ENCODE measurements around the gene CDH6. TPM values are rescaled to one million over a fixed set of nuclear protein-coding genes. Genes with fewer than 3 reads are reported as not detected.

Gene CDH6
- not detected for polyA plus RNA-seq

DNA sequence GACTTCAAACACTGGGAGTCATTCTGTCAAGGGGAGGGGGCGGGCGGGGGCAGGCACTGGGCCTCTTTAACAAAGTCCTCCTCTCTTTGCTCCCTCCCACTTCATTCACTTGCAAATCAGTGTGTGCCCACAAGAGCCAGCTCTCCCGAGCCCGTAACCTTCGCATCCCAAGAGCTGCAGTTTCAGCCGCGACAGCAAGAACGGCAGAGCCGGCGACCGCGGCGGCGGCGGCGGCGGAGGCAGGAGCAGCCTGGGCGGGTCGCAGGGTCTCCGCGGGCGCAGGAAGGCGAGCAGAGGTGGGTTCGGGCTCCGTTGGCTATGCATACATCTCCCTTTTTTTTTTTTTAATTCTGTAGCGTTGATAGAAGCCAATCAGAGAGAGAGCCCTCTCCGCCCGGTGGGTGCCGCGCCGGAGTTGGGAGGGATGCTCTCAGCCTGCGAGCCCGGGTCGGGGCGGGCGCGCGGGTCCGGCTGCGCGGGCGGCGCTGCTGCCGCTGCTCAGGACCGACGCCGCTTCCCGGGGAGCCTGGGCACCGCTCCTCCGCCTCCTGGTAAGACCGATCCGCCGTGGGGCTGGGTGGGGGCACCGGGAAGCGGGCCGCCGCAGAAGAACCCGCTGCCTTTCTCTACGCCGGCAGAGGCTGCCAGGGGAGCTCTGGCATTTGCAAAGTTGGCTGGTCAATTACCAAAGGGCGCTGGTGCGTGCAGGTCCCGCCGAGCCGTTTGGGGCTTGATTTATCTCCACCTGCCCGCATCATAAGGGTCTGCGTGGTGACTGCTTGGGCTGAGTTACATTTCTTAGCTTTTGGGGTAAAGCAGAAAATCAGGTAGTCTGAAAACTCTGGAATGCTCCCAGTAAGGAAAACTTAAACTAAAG lies at the start of gene CDH6:
CDH6 (plus strand) TSS at position 96 of the 877 bp plus-strand sequence. CDS start 73,788 bp downstream, outside the sequence.
- peaks cover 12 to 17% (median 14%) of the 10 kb centered on the region in 3 donors for H3K27me3 Mint-ChIP-seq (ENCODE audit: low read depth in 3 of 3)
- H3K4me1 Mint-ChIP-seq, result peaks cover 0 to 4% of the 10 kb centered on the region in 2 donors
- peaks cover 6 to 33% (median 15%) of the 10 kb centered on the region in 6 donors for H3K9me3 Mint-ChIP-seq
- no peak within 1 kb of the TSS for H3K27ac Mint-ChIP-seq
- H3K4me3 Mint-ChIP-seq, result peak within 1 kb of the TSS in 1 of 5 donors; percentile 28
- no peak for DNase-seq
- H3K36me3 Mint-ChIP-seq, result peaks cover 0 to 5% (median 0%) of the 10 kb centered on the region in 3 donors

DNA sequence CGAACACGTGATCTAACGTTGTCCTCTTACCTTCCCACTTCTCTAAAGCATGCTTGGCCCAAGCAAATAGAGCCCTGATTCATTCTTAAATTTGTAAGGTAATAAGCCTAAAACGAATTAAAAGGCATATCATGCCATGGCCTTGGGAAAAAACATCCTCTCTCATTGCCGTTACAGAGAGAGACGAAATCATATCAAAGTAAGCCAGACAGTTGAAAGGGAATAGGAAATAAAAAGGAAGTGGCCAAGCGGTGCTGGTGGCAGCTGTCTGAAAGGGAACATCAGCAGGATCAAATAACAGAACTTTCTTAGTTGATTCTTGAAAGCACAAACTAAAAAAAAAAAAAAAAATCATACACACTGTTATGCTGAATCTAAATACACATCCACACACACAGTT lies 49.1 kb upstream of the CDH6 start:
- Mint-ChIP-seq H3K27ac (no peak overlapping the region), H3K4me3 (no peak overlapping the region), H3K4me1 (no peaks in the 10 kb centered on the region), H3K9me3 (peaks cover 7 to 25% (median 9%) of the 10 kb centered on the region in 6 donors), H3K36me3 (no peaks in the 10 kb centered on the region), H3K27me3 (ENCODE audit: low read depth in 3 of 3) (peaks cover 0 to 3% (median 0%) of the 10 kb centered on the region in 3 donors)
- no peak for DNase-seq

DNA sequence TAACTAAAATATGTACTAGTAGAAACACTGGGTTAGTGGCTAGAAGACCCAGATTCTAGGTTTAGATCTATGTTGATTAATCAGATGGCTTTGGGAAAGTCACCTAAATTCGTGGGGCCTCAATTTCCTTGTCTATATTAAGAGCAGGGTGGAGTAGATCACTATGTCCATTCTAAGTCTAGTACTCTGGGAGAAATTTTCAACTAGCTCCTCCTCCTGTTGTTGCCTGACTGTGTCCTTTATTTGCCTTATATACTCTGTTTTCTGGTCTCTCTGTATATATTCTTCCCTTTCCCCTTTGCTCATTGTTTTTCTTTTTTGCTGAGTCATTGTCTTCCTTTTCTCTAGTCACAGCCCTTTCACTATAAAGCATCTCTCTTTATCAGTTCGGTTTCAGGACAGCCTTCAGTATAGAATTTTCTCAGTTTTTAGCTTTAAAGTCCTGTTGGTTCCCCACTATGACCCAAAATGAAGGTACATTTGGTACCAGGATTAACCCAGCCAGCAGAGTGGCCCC lies 44.5 kb upstream of the CDH6 start:
- Mint-ChIP-seq H3K4me3 (no peak overlapping the region), H3K36me3 (no peaks in the 10 kb centered on the region), H3K27me3 (ENCODE audit: low read depth in 3 of 3) (peaks cover 0 to 4% (median 3%) of the 10 kb centered on the region in 3 donors), H3K27ac (no peak overlapping the region), H3K9me3 (peaks cover 2 to 20% (median 8%) of the 10 kb centered on the region in 6 donors), H3K4me1 (no peaks in the 10 kb centered on the region)
- no peak for DNase-seq

GRCh38 chr5:31153521-31153920 lies 40.0 kb upstream of the CDH6 start:
- Mint-ChIP-seq H3K9me3 (peaks cover 3 to 21% (median 10%) of the 10 kb centered on the region in 6 donors), H3K4me3 (no peak overlapping the region), H3K27ac (no peak overlapping the region), H3K4me1 (no peaks in the 10 kb centered on the region), H3K36me3 (no peaks in the 10 kb centered on the region), H3K27me3 (ENCODE audit: low read depth in 3 of 3) (peaks cover 0 to 4% (median 1%) of the 10 kb centered on the region in 3 donors)
- no peak for DNase-seq

DNA sequence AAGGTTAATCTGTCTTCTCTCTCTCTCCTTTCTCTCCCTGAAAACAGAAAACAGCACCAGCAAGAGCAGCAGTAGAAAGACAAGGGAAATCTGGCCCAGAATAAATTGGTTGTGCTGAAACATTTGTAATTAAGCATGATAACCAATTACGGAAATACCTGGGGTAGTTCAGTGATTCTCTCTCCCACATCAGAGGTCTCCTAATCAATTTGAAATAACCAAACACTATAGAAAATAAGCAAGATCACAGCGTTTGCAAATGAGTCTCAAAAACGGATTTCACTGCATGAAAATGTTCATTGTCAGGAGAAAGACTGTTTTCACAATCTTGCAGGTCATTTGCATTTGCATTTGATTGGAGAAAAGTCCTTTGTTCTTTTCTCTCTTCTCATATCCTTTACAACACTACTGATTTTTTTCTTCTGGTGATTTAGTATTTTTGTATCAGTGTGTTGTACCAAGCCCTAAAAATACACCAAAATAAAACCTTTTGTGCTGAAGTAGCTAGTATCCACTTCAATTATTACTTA lies 36.8 kb upstream of the CDH6 start:
- Mint-ChIP-seq H3K27me3 (ENCODE audit: low read depth in 3 of 3) (peaks cover 0 to 4% (median 0%) of the 10 kb centered on the region in 3 donors), H3K9me3 (peaks cover 3 to 13% (median 7%) of the 10 kb centered on the region in 6 donors), H3K4me1 (no peaks in the 10 kb centered on the region), H3K27ac (no peak overlapping the region), H3K4me3 (no peak overlapping the region), H3K36me3 (no peaks in the 10 kb centered on the region)
- no peak for DNase-seq

- no peak for DNase-seq
- H3K27ac Mint-ChIP-seq, result no peak overlapping the region
- H3K36me3 Mint-ChIP-seq, result no peaks in the 10 kb centered on the region
- H3K9me3 Mint-ChIP-seq, result peaks cover 3 to 9% (median 6%) of the 10 kb centered on the region in 6 donors
- H3K4me3 Mint-ChIP-seq, result no peak overlapping the region
- no peaks in the 10 kb centered on the region for H3K4me1 Mint-ChIP-seq
- H3K27me3 Mint-ChIP-seq (ENCODE audit: low read depth in 3 of 3), result peaks cover 0 to 4% (median 0%) of the 10 kb centered on the region in 3 donors
Observed at GRCh38 chr5:31157720-31158119, 35.8 kb upstream of the CDH6 start.

- DNase-seq, result no peak
- Mint-ChIP-seq H3K4me1 (no peaks in the 10 kb centered on the region), H3K4me3 (no peak overlapping the region), H3K27me3 (ENCODE audit: low read depth in 3 of 3) (peaks cover 0 to 2% (median 0%) of the 10 kb centered on the region in 3 donors), H3K9me3 (peaks cover 3 to 11% (median 6%) of the 10 kb centered on the region in 6 donors), H3K36me3 (no peaks in the 10 kb centered on the region), H3K27ac (no peak overlapping the region)
Observed at GRCh38 chr5:31158686-31159085, 34.8 kb upstream of the CDH6 start.

DNA sequence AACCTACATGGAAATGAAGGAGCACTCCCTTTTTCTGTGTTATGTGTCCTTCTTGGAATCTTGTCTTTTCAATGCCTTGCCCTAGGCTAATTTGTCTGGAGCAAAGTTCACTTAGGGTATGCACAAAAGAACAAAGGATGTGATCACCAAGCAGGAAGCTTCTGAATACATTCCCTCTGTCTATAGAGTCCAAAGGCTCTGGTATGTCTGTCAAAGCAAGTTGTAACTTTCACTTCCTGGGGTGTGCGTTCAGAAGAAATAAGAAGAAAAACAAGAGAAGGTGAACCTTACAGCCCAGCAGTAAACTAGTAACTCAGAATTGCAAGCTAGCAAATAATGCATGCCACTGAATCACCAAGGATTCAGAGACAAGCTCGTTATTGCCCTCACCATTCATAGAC lies 31.7 kb upstream of the CDH6 start:
- H3K9me3 Mint-ChIP-seq, result peaks cover 0 to 8% (median 2%) of the 10 kb centered on the region in 6 donors
- H3K27ac Mint-ChIP-seq, result no peak overlapping the region
- no peaks in the 10 kb centered on the region for H3K4me1 Mint-ChIP-seq
- DNase-seq, result no peak
- H3K36me3 Mint-ChIP-seq, result no peaks in the 10 kb centered on the region
- H3K4me3 Mint-ChIP-seq, result no peak overlapping the region
- no peaks in the 10 kb centered on the region for H3K27me3 Mint-ChIP-seq (ENCODE audit: low read depth in 3 of 3)

GRCh38 chr5:31165729-31166128 lies 27.8 kb upstream of the CDH6 start:
- Mint-ChIP-seq H3K4me3 (no peak overlapping the region), H3K4me1 (no peaks in the 10 kb centered on the region), H3K9me3 (peaks cover 2 to 8% (median 3%) of the 10 kb centered on the region in 6 donors), H3K27ac (no peak overlapping the region), H3K36me3 (no peaks in the 10 kb centered on the region), H3K27me3 (ENCODE audit: low read depth in 3 of 3) (peaks cover 0 to 2% (median 1%) of the 10 kb centered on the region in 3 donors)
- DNase-seq, result no peak

- H3K36me3 Mint-ChIP-seq, result no peaks in the 10 kb centered on the region
- H3K27me3 Mint-ChIP-seq (ENCODE audit: low read depth in 3 of 3), result peaks cover 0 to 3% (median 2%) of the 10 kb centered on the region in 3 donors
- H3K9me3 Mint-ChIP-seq, result peaks cover 2 to 19% (median 6%) of the 10 kb centered on the region in 6 donors
- no peak overlapping the region for H3K4me3 Mint-ChIP-seq
- H3K27ac Mint-ChIP-seq, result no peak overlapping the region
- DNase-seq, result no peak
- no peaks in the 10 kb centered on the region for H3K4me1 Mint-ChIP-seq
Observed at GRCh38 chr5:31169379-31169778, 24.1 kb upstream of the CDH6 start.

GRCh38 chr5:31172881-31173280 lies 20.6 kb upstream of the CDH6 start:
- H3K9me3 Mint-ChIP-seq, result peaks cover 2 to 24% (median 4%) of the 10 kb centered on the region in 6 donors
- no peaks in the 10 kb centered on the region for H3K36me3 Mint-ChIP-seq
- no peak for DNase-seq
- no peak overlapping the region for H3K4me3 Mint-ChIP-seq
- H3K27ac Mint-ChIP-seq, result no peak overlapping the region
- peaks cover 0 to 3% (median 2%) of the 10 kb centered on the region in 3 donors for H3K27me3 Mint-ChIP-seq (ENCODE audit: low read depth in 3 of 3)
- H3K4me1 Mint-ChIP-seq, result no peaks in the 10 kb centered on the region

DNA sequence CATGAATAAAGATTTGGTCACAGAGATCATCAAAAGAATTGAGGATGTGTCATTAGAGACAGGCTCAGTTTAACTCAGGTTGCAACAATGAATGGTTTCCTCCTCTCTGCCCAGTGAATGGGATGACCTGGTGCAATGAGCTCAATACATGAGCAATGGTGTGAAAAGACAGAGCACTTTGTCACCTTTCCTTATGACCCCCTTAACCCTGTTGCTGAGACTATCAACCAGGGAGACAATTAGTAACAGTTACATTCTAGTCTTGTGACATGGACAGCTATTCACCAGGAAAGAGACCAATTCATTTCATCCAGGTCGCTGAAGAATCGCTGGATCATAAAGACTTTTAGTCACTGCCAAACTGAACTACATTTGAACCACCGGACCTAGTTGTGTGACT lies 19.9 kb upstream of the CDH6 start:
- Mint-ChIP-seq H3K9me3 (peaks cover 2 to 29% (median 4%) of the 10 kb centered on the region in 6 donors), H3K27me3 (ENCODE audit: low read depth in 3 of 3) (peaks cover 0 to 3% (median 2%) of the 10 kb centered on the region in 3 donors), H3K36me3 (no peaks in the 10 kb centered on the region), H3K27ac (no peak overlapping the region), H3K4me3 (no peak overlapping the region), H3K4me1 (no peaks in the 10 kb centered on the region)
- no peak for DNase-seq

DNA sequence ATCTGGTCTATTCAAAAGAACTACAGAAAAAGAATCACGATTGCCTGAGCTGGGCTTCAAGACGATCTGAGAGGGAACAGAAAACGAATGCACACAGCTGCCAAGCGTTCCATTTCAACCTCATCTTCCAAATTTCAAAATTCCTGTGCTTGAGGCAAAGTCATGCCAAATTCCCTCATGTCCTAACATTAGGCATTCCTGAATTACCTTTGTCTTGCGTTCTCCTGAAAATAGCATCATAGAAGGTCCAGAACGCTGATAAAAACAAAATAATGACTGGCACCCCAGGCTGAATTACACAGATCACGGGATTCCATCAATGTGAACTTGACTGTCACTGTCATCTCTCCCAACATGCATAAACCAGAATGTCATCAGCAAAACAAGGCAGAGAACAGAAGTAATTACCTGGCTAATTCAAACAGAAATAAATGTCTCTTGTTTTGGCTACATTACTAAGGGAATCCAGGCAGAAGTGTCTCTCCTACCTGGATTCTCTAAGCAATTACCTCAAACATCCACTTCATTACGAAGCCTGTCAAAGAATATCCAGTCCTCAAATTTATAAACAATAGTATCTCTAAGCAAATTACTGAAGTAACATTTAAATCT lies 12.0 kb upstream of the CDH6 start:
- Mint-ChIP-seq H3K4me3 (no peak overlapping the region), H3K27ac (no peak overlapping the region), H3K9me3 (peaks cover 0 to 16% (median 2%) of the 10 kb centered on the region in 6 donors), H3K27me3 (ENCODE audit: low read depth in 3 of 3) (peaks cover 2 to 3% (median 2%) of the 10 kb centered on the region in 3 donors), H3K36me3 (no peaks in the 10 kb centered on the region), H3K4me1 (no peaks in the 10 kb centered on the region)
- DNase-seq, result no peak

DNA sequence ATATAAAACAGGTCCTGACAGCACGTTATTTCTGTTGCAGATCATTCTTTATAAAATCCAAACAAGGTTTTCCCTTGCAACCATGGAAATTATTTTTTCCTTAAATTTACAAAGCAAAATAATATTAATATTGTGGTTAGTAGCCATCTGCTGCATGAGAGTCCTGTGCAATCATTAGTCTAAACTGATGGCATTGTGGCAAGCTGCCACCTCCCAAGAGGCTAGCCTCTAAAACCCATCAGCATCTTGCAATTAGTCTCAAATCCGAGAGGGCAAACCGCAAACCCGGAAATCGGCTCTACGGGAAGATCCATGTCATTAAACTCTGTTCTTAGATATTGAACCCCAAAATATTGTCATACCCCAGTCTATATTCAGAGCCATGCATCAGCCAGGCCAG lies 11.3 kb upstream of the CDH6 start:
- no peak overlapping the region for H3K27ac Mint-ChIP-seq
- no peaks in the 10 kb centered on the region for H3K36me3 Mint-ChIP-seq
- H3K27me3 Mint-ChIP-seq (ENCODE audit: low read depth in 3 of 3), result peaks cover 2 to 3% (median 2%) of the 10 kb centered on the region in 3 donors
- no peaks in the 10 kb centered on the region for H3K4me1 Mint-ChIP-seq
- no peak for DNase-seq
- H3K4me3 Mint-ChIP-seq, result no peak overlapping the region
- peaks cover 0 to 16% (median 2%) of the 10 kb centered on the region in 6 donors for H3K9me3 Mint-ChIP-seq

All from immature natural killer cell (primary cell).